Measurements from ENCODE around the gene UBFD1.
A peak's percentile ranks its signal among the peaks of the same experiment; 100 is the strongest.

Gene UBFD1

GRCh38 chr16:23511731-23512130 lies 45.8 kb upstream of the UBFD1 start:
- no peak overlapping the region for H3K4me3 ChIP-seq (ENCODE audit: low read depth, low read length)
- no peak for DNase-seq (ENCODE audit: low read depth)
- TF ChIP-seq, protein P1, sequence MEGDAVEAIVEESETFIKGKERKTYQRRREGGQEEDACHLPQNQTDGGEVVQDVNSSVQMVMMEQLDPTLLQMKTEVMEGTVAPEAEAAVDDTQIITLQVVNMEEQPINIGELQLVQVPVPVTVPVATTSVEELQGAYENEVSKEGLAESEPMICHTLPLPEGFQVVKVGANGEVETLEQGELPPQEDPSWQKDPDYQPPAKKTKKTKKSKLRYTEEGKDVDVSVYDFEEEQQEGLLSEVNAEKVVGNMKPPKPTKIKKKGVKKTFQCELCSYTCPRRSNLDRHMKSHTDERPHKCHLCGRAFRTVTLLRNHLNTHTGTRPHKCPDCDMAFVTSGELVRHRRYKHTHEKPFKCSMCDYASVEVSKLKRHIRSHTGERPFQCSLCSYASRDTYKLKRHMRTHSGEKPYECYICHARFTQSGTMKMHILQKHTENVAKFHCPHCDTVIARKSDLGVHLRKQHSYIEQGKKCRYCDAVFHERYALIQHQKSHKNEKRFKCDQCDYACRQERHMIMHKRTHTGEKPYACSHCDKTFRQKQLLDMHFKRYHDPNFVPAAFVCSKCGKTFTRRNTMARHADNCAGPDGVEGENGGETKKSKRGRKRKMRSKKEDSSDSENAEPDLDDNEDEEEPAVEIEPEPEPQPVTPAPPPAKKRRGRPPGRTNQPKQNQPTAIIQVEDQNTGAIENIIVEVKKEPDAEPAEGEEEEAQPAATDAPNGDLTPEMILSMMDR (IDR thresholded peaks at IDR 0.05; ENCODE audit: low read depth, low read length, missing control alignments) = no peak

DNA sequence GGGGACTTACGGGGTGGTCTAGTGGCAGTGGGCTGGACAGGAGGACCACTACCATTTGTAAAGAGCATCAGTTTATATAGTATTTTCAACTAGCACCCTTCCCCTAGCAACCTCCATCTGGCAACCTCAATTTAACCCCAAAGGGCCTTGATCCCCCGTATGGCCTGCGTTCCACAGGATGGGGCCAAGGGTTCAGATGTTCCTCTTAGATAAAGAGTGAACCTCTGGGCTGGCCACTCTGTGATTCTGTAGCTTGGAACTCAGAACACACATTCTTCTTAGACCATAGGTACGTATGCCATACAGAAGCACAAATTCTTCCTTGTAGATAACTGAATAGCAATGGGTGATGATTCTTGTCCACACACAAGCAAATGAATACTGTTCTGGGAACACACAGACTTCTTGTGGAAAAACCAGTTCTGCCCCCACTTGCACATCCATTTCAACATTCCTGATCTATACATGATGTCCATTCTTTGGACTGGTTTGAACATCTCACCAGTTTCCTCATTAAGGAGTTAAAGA lies 45.3 kb upstream of the UBFD1 start:
- no peak overlapping the region for H3K4me3 ChIP-seq (ENCODE audit: low read depth, low read length)
- no peak for DNase-seq (ENCODE audit: low read depth)
- TF ChIP-seq, protein P1 (IDR thresholded peaks at IDR 0.05; ENCODE audit: low read depth, low read length, missing control alignments) = no peak

DNA sequence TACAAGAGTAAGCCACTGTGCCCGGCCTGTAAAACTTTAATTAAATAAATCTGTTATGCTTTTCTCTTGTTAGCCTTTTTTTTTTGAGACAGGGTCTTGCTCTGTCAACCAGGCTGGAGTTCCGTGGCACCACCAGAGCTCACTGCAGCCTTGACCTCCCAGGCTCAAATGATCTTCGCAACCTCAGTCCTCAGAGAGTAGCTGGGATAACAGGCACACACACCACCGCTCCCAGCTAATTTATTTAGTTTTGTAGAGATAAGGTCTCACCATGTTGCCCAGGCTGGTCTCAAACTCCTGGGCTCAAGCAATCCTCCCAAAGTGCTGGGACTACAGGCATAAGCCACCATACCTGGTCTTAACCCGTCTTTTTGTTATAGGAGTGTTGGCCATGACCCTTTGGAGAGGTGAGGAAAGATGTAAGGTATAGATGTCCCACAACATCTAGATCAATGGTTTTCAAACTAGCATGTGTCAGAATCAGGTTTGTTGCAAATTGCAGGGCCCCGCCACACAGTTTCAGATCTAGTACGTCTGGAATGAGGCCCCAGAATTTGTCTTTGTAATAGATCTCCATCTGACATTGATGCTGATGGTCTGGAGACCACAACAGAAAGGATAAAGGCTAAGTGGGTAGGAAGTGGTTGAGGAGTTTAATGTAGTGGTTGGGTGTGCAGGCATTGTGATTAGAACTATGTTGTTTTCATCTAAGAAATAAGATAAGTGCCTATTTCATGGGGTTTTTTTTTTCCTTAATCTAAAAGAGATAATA lies 43.0 kb upstream of the UBFD1 start:
- TF ChIP-seq, protein P1 (IDR thresholded peaks at IDR 0.05; ENCODE audit: low read depth, low read length, missing control alignments) = no peak
- H3K4me3 ChIP-seq (ENCODE audit: low read depth, low read length) = no peak overlapping the region
- no peak for DNase-seq (ENCODE audit: low read depth)

GRCh38 chr16:23515881-23516280 lies 41.6 kb upstream of the UBFD1 start:
- TF ChIP-seq, protein P1 (IDR thresholded peaks at IDR 0.05; ENCODE audit: low read depth, low read length, missing control alignments) = no peak
- DNase-seq (ENCODE audit: low read depth) = no peak
- H3K4me3 ChIP-seq (ENCODE audit: low read depth, low read length) = no peak overlapping the region

GRCh38 chr16:23516366-23517137 lies 41.0 kb upstream of the UBFD1 start:
- TF ChIP-seq, protein P1 (IDR thresholded peaks at IDR 0.05; ENCODE audit: low read depth, low read length, missing control alignments) = no peak
- DNase-seq (ENCODE audit: low read depth) = no peak
- H3K4me3 ChIP-seq (ENCODE audit: low read depth, low read length) = no peak overlapping the region

DNA sequence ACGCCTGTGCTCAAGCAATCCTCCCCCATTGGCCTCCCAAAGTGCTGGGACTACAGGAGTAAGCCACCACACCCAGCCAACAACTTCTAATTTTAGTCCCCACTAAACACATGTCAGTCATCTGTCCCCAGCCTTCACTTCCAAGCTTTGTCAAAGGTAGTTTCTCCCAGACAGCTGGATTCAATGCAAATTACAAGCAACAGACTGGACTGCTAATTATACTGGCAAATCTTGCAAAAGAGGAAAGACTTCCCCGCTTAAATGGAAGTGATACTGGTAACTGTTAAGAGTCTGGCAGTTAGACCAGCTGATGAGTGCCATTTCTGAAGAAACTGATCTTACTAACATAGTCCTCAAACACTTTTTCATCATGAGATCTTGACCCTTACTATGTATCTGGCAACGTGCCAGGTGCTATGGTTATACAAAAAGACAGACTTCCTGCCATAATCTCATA lies 39.1 kb upstream of the UBFD1 start:
- H3K4me3 ChIP-seq (ENCODE audit: low read depth, low read length) = no peak overlapping the region

More for the DNA sequence above, 39.1 kb upstream of the UBFD1 start:
- TF ChIP-seq, protein P1 (IDR thresholded peaks at IDR 0.05; ENCODE audit: low read depth, low read length, missing control alignments) = no peak
- DNase-seq (ENCODE audit: low read depth) = peak; percentile 76

Measured in GM12864 (cell line).